Endothelial cell of umbilical vein (primary cell): ENCODE data around the gene F2. TPM values are rescaled to one million over a fixed set of nuclear protein-coding genes. Genes with fewer than 3 reads are reported as not detected.

Source experiments
- BruUV-seq: library from RNA; stranded (reverse); fragments of 400-500 nt; replicated peaks from 2 replicates; lab custom pipeline; 2021; lab: Mats Ljungman, UMichigan
- CTCF ChIA-PET: fragments of 300-600, 350-600 bp; sonication (Branson Sonifier 250); formaldehyde crosslinking; loops from one replicate; lab custom pipeline; 2021; ENCODE audit warnings: antibody characterized with exemption, inconsistent platforms; lab: Charles Lee
- POLR2A ChIA-PET: fragments of 300-600, 350-600 bp; sonication (Branson Sonifier 250); formaldehyde crosslinking; loops from one replicate; lab custom pipeline; 2021; ENCODE audit warnings: antibody characterized with exemption, inconsistent platforms; lab: Charles Lee
- DNase-seq: peaks from one replicate; pipeline ENCODE4 v3.0.0-alpha.2; 2011; ENCODE audit warnings: low read depth, low spot score
- FAIRE-seq: peaks from 2 replicates; lab custom pipeline; 2011; peaks lifted over from hg19 to GRCh38; lab: Jason Lieb, UNC
- H2AFZ ChIP-seq: 2 replicates; pipeline ENCODE4 v1.6.0; 2012; ENCODE audit warnings: low read depth, low read length, control low read depth, inconsistent platforms
- H3K27ac ChIP-seq: 2 replicates; pipeline ENCODE4 v1.5.1; 2011; ENCODE audit warnings: low read depth, mild to moderate bottlenecking, control low read depth, low read length, moderate library complexity; ENCODE audit not compliant: insufficient read depth
- H3K27me3 ChIP-seq, 2 experiments: 2 replicates each; pipeline versions ENCODE4 v1.6.0 to v1.6.1; 2011; ENCODE audit warnings: low read length in 2 of 2, mixed read lengths in 1 of 2; ENCODE audit not compliant: control insufficient read depth in 2 of 2, insufficient read depth in 2 of 2
- H3K36me3 ChIP-seq, 2 experiments: 2 replicates in 1 of 2; 3 replicates in 1 of 2; pipeline ENCODE4 v1.5.1; 2011; ENCODE audit warnings: low read length in 2 of 2, mild to moderate bottlenecking in 1 of 2, moderate library complexity in 1 of 2; ENCODE audit not compliant: control insufficient read depth in 2 of 2, insufficient read depth in 2 of 2; ENCODE audit errors: extremely low read depth in 1 of 2
- H3K4me1 ChIP-seq: 3 replicates; pipeline ENCODE4 v1.5.1; 2011; ENCODE audit warnings: mild to moderate bottlenecking, low read length; ENCODE audit not compliant: control insufficient read depth, insufficient read depth; ENCODE audit errors: extremely low read depth
- H3K4me2 ChIP-seq: 2 replicates; pipeline ENCODE4 v1.6.1; 2011; ENCODE audit warnings: low read length, control low read depth, mixed read lengths; ENCODE audit not compliant: insufficient read depth
- H3K4me3 ChIP-seq, 3 experiments: fragments of 200-600 bp in 1 of 3; sonication (generic), shearing (Covaris generic) in 1 of 3; replicated peaks in 1 of 3; 2 replicates each; pipeline ENCODE4 v1.5.1; 2011 to 2016; ENCODE audit warnings: control low read depth in 3 of 3, low read length in 3 of 3, mild to moderate bottlenecking in 2 of 3, inconsistent platforms in 1 of 3, low read depth in 1 of 3, moderate library complexity in 1 of 3; ENCODE audit not compliant: insufficient read depth in 1 of 3
- H3K79me2 ChIP-seq: 2 replicates; pipeline ENCODE4 v1.6.0; 2012; ENCODE audit warnings: low read length, inconsistent platforms; ENCODE audit not compliant: control insufficient read depth, insufficient read depth
- H3K9ac ChIP-seq: replicated peaks from 2 replicates; pipeline ENCODE3; 2011; ENCODE audit warnings: low read length, control low read depth; ENCODE audit not compliant: insufficient read depth; ENCODE audit errors: extremely low read depth
- H3K9me1 ChIP-seq: replicated peaks from 3 replicates; pipeline ENCODE4 v1.6.0; 2011; ENCODE audit warnings: mild to moderate bottlenecking, low read length; ENCODE audit not compliant: control insufficient read depth, insufficient read depth; ENCODE audit errors: extremely low read depth
- H3K9me3 ChIP-seq: replicated peaks from 2 replicates; pipeline ENCODE4 v1.5.1; 2012; ENCODE audit warnings: low read length, inconsistent platforms; ENCODE audit not compliant: control insufficient read depth, insufficient read depth
- H4K20me1 ChIP-seq: replicated peaks from 2 replicates; pipeline ENCODE3; 2011; ENCODE audit warnings: mild to moderate bottlenecking, low read length; ENCODE audit not compliant: control insufficient read depth, insufficient read depth; ENCODE audit errors: extremely low read depth
- FOS ChIP-seq: IDR thresholded peaks from 2 replicates; pipeline ENCODE4 v1.6.1; 2011; ENCODE audit warnings: mild to moderate bottlenecking, low read length, moderate library complexity, borderline replicate concordance; ENCODE audit not compliant: insufficient read depth
- GATA2 ChIP-seq: IDR thresholded peaks from 2 replicates; pipeline ENCODE4 v1.7.0; 2011; ENCODE audit warnings: low read depth, mild to moderate bottlenecking, moderate library complexity, mixed read lengths, low read length; ENCODE audit not compliant: insufficient read length, insufficient read depth
- JUN ChIP-seq: IDR thresholded peaks from 2 replicates; pipeline ENCODE4 v1.6.1; 2011; ENCODE audit warnings: borderline replicate concordance, low read depth; ENCODE audit not compliant: insufficient read length, insufficient read depth
- POLR2A ChIP-seq: IDR thresholded peaks from 2 replicates; pipeline ENCODE4 v1.6.1; 2012; ENCODE audit warnings: low read depth, mild to moderate bottlenecking, control low read depth, low read length
- POLR2AphosphoS5 ChIP-seq: IDR thresholded peaks from 2 replicates; pipeline ENCODE4 v1.6.1; 2012; ENCODE audit warnings: low read depth, mild to moderate bottlenecking, control low read depth, low read length, moderate library complexity; ENCODE audit not compliant: insufficient read depth
- dilution Hi-C: fragments of 300-500 bp; cut with MboI; formaldehyde crosslinking; loops from one replicate; pipeline ENCODE4 v1.15.0; 2019; ENCODE audit warnings: low sequenced_read_pairs; ENCODE audit not compliant: extremely low pct_ligation_motif_present
- intact Hi-C: fragments of 100-400 bp; cut with micrococcal nuclease; formaldehyde crosslinking; loops from one replicate; pipeline ENCODE4 v1.10.0; 2022
- polyA plus RNA-seq, 4 experiments: library from polyadenylated mRNA; depleted of rRNA in 3 of 4; stranded (reverse) in 3 of 4; unstranded in 1 of 4; fragments of >200 nt; gene quantifications; 2 replicates each; pipeline versions ENCODE4 v1.2.1 to v1.2.3, GENCODE V29; 2011 to 2012; ENCODE audit warnings: missing spikeins in 1 of 4
- total RNA-seq: library from RNA; stranded (reverse); gene quantifications from 2 replicates; pipeline ENCODE4 v1.2.3, GENCODE V29; 2021
- TF ChIP-seq, protein P1 (sequence below): IDR thresholded peaks from 2 replicates; pipeline ENCODE4 v1.6.1; 2011; ENCODE audit not compliant: insufficient read depth, insufficient read length
- TF ChIP-seq, protein P2 (sequence below), 2 donors: IDR thresholded peaks; 1 replicate in 1 of 2; 2 replicates in 1 of 2; pipeline ENCODE4 v1.5.1; 2011; ENCODE audit warnings: low read length in 2 of 2, mild to moderate bottlenecking in 2 of 2, moderate library complexity in 2 of 2, control low read depth in 1 of 2, inconsistent platforms in 1 of 2, low read depth in 1 of 2; ENCODE audit not compliant: insufficient read depth in 1 of 2; ENCODE audit errors: extremely low read depth in 1 of 2

The F2 gene
- total and polyA plus RNA-seq, 2 donors (not counting 3 experiments of a cell fraction or from before 2014, with no cell fraction given) = 0.04 TPM; not detected in 1

DNA sequence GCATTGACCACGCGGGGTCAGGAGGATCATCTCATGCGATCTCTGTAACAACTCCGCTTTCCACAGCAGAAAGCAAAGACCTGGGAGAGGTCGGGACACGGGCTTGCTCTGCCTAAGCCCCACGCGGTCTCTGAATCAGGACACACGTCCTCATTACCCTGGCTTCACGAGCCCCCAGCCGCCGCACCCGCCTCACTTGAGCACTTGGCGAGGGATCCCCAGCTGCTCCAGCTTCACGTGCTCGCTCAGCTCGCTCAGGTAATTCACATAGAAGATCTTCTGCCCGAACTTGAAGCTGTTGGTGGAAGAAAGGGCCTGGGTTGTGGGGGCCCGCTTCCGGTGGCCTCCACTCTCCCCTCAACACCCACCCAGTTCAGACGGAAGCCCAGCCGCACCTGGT is 38.2 kb upstream of the F2 start:
- H3K9me3 ChIP-seq = no peaks in the 10 kb centered on the region
- no peak overlapping the region for H3K9ac ChIP-seq
- H3K4me1 ChIP-seq = no peaks in the 10 kb centered on the region
- TF ChIP-seq POLR2A = no peak
- TF ChIP-seq FOS = no peak
- no peak for TF ChIP-seq GATA2
- TF ChIP-seq, protein P1, sequence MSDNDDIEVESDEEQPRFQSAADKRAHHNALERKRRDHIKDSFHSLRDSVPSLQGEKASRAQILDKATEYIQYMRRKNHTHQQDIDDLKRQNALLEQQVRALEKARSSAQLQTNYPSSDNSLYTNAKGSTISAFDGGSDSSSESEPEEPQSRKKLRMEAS = no peak
- TF ChIP-seq, protein P2, sequence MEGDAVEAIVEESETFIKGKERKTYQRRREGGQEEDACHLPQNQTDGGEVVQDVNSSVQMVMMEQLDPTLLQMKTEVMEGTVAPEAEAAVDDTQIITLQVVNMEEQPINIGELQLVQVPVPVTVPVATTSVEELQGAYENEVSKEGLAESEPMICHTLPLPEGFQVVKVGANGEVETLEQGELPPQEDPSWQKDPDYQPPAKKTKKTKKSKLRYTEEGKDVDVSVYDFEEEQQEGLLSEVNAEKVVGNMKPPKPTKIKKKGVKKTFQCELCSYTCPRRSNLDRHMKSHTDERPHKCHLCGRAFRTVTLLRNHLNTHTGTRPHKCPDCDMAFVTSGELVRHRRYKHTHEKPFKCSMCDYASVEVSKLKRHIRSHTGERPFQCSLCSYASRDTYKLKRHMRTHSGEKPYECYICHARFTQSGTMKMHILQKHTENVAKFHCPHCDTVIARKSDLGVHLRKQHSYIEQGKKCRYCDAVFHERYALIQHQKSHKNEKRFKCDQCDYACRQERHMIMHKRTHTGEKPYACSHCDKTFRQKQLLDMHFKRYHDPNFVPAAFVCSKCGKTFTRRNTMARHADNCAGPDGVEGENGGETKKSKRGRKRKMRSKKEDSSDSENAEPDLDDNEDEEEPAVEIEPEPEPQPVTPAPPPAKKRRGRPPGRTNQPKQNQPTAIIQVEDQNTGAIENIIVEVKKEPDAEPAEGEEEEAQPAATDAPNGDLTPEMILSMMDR (IDR thresholded peaks at IDR 0.05; ENCODE audit: extremely low read depth in 1 of 2, insufficient read depth in 1 of 2, low read depth in 1 of 2, low read length in 2 of 2) = no peak
- no peak for TF ChIP-seq JUN
- TF ChIP-seq POLR2AphosphoS5 = no peak
- BruUV-seq = no TSS peak
- H4K20me1 ChIP-seq = no peaks in the 10 kb centered on the region
- no peaks in the 10 kb centered on the region for H3K27me3 ChIP-seq
- dilution Hi-C loops = no loop called here
- peaks cover 0 to 29% of the 10 kb centered on the region in 2 experiments for H3K36me3 ChIP-seq
- CTCF ChIA-PET = no interaction called here
- H3K4me2 ChIP-seq = no peak overlapping the region
- no peak overlapping the region for H2AFZ ChIP-seq
- FAIRE-seq (no peak), DNase-seq (no peak)
- H3K79me2 ChIP-seq = no peaks in the 10 kb centered on the region
- no peaks in the 10 kb centered on the region for H3K9me1 ChIP-seq
- no peak overlapping the region for H3K27ac ChIP-seq
- intact Hi-C loops = no loop called here
- H3K4me3 ChIP-seq = no peak overlapping the region
- POLR2A ChIA-PET = no interaction called here
